Astrocyte of the cerebellum (primary cell): ENCODE data around the gene ARHGEF16.

ENCODE experiments used
- DNase-seq: peaks from one replicate; pipeline ENCODE4 v3.0.0-alpha.2; 2011; ENCODE audit warnings: low read depth
- H3K4me3 ChIP-seq: 2 replicates; pipeline ENCODE4 v1.5.1; 2011; ENCODE audit warnings: mild to moderate bottlenecking, low read depth, low read length, moderate library complexity
- CTCF ChIP-seq: IDR thresholded peaks from 2 replicates; pipeline ENCODE4 v1.5.1; 2012; ENCODE audit warnings: low read length, low read depth, moderate library complexity, mild to moderate bottlenecking; ENCODE audit errors: missing control alignments
- in situ Hi-C: cut with HindIII; loops from 2 replicates; pipeline ENCODE4 v1.10.0; 2017; ENCODE audit warnings: low sequenced_read_pairs

ARHGEF16 gene

GRCh38 chr1:3505161-3505560 lies 50.7 kb downstream of the ARHGEF16 start:
- DNase-seq, result no peak
- no peak for TF ChIP-seq CTCF
- in situ Hi-C loops, result no loop called here

GRCh38 chr1:3506041-3506440 lies 51.6 kb downstream of the ARHGEF16 start:
- in situ Hi-C loops, result no loop called here
- no peak for DNase-seq
- no peak overlapping the region for H3K4me3 ChIP-seq
- TF ChIP-seq CTCF, result no peak

More at GRCh38 chr1:3505161-3505560, 50.7 kb downstream of the ARHGEF16 start:
- H3K4me3 ChIP-seq, result no peak overlapping the region

- no peak overlapping the region for H3K4me3 ChIP-seq
- in situ Hi-C loops, result no loop called here
- TF ChIP-seq CTCF, result no peak
- DNase-seq, result no peak
Measured at GRCh38 chr1:3506943-3507342, 52.5 kb downstream of the ARHGEF16 start.

GRCh38 chr1:3507636-3508275 lies 53.3 kb downstream of the ARHGEF16 start:
- no peak for TF ChIP-seq CTCF
- in situ Hi-C loops, result no loop called here
- no peak overlapping the region for H3K4me3 ChIP-seq
- DNase-seq, result no peak

GRCh38 chr1:3508757-3509415 lies 54.4 kb downstream of the ARHGEF16 start:
- in situ Hi-C loops, result no loop called here
- H3K4me3 ChIP-seq, result no peak overlapping the region
- no peak for DNase-seq
- TF ChIP-seq CTCF, result no peak

GRCh38 chr1:3509721-3510120 lies 55.3 kb downstream of the ARHGEF16 start:
- in situ Hi-C loops, result no loop called here
- no peak for TF ChIP-seq CTCF
- no peak overlapping the region for H3K4me3 ChIP-seq
- no peak for DNase-seq
